SU-DHL-6 (cell line): ENCODE results near the gene IGSF10.

Experiments
- H2AFZ ChIP-seq: fragments of 200-600 bp; sonication (generic); 2 replicates; pipeline ENCODE4 v1.6.1; 2014; ENCODE audit warnings: low read depth, mild to moderate bottlenecking, moderate library complexity, mixed read lengths, antibody characterized with exemption, low read length; ENCODE audit not compliant: severe bottlenecking
- H3F3A ChIP-seq: fragments of 200-600 bp; shearing (Covaris generic); 2 replicates; pipeline ENCODE4 v1.6.0; 2016; ENCODE audit warnings: antibody characterized with exemption, mild to moderate bottlenecking; ENCODE audit not compliant: insufficient read depth
- H3K27ac ChIP-seq: fragments of 200-600 bp; sonication (generic); 2 replicates; pipeline ENCODE4 v1.5.1; 2016; ENCODE audit warnings: low read depth, mild to moderate bottlenecking, low read length, moderate library complexity, mixed read lengths
- H3K27me3 ChIP-seq: fragments of 200-600 bp; sonication (generic), shearing (Covaris generic); 2 replicates; pipeline ENCODE4 v1.6.0; 2014; ENCODE audit warnings: mild to moderate bottlenecking, low read length
- H3K36me3 ChIP-seq: fragments of 200-600 bp; sonication (generic); 2 replicates; pipeline ENCODE4 v1.6.1; 2014; ENCODE audit warnings: mild to moderate bottlenecking, low read length, mixed read lengths
- H3K4me2 ChIP-seq: fragments of 300-600, 200-600 bp; shearing (Covaris generic), sonication (generic); 2 replicates; pipeline ENCODE4 v1.6.0; 2014; ENCODE audit warnings: low read length, low read depth, mild to moderate bottlenecking; ENCODE audit not compliant: poor library complexity, severe bottlenecking
- H3K4me3 ChIP-seq: fragments of 200-600 bp; sonication (generic); 2 replicates; pipeline ENCODE4 v1.5.1; 2014; ENCODE audit warnings: antibody characterized with exemption, low read length, mild to moderate bottlenecking, mixed read lengths; ENCODE audit not compliant: insufficient read depth, poor library complexity, severe bottlenecking
- H3K79me2 ChIP-seq: fragments of 200-600 bp; sonication (generic); 2 replicates; pipeline ENCODE4 v1.6.1; 2014; ENCODE audit warnings: mild to moderate bottlenecking, low read length, moderate library complexity; ENCODE audit not compliant: insufficient read depth
- H3K9ac ChIP-seq: fragments of 200-600 bp; sonication (generic); 2 replicates; pipeline ENCODE4 v1.7.0; 2014; ENCODE audit warnings: mild to moderate bottlenecking, low read length
- H3K9me2 ChIP-seq: fragments of 200-600 bp; sonication (generic); replicated peaks from 2 replicates; pipeline ENCODE4 v1.6.1; 2014; ENCODE audit warnings: low read length; ENCODE audit not compliant: insufficient read depth
- H3K9me3 ChIP-seq: fragments of 200-600 bp; sonication (generic); 2 replicates; pipeline ENCODE4 v1.6.1; 2014; ENCODE audit warnings: low read length, mixed read lengths; ENCODE audit not compliant: insufficient read depth
- H4K20me1 ChIP-seq: fragments of 200-600 bp; sonication (generic); 2 replicates; pipeline ENCODE4 v1.6.1; 2014; ENCODE audit warnings: low read depth, mild to moderate bottlenecking, antibody characterized with exemption, low read length, moderate library complexity, mixed read lengths
- EZH2phosphoT487 ChIP-seq: fragments of 200-600 bp; sonication (generic), shearing (Covaris generic); conservative IDR thresholded peaks from 2 replicates; pipeline ENCODE4 v1.6.1; 2018; ENCODE audit warnings: mild to moderate bottlenecking, antibody characterized with exemption, low read length, moderate library complexity, mixed read lengths
- TF ChIP-seq, protein P1 (sequence below): fragments of 200-600 bp; sonication (generic); IDR thresholded peaks from one replicate; pipeline ENCODE4 v1.5.1; 2017; ENCODE audit warnings: antibody characterized with exemption, mild to moderate bottlenecking, low read length, moderate library complexity; ENCODE audit not compliant: insufficient read depth, poor library complexity, severe bottlenecking

The IGSF10 gene

DNA sequence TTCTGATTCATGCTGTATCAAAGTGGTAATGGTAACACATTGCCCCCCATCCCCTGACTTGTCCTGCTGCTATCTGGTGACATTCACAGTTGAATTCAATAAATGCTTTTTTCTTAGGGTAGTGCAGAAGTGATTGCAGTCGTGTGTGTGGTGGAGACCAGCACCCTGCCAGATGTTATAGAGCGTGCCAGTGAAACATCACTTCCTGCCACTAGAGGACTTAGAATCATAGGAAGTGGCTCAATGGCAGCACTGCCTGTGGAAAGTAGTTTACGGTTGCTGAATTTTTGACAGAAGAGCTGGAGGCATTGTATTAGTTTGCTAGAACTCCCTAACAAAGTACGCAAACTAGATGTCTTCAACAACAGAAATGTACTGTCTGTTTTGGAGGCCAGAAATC lies 38.9 kb downstream of the IGSF10 start:
- H4K20me1 ChIP-seq, result no peaks in the 10 kb centered on the region
- H3K9me3 ChIP-seq, result no peaks in the 10 kb centered on the region
- H3K4me2 ChIP-seq, result no peak overlapping the region
- H3K9me2 ChIP-seq, result no peaks in the 10 kb centered on the region
- no peaks in the 10 kb centered on the region for H3K79me2 ChIP-seq
- TF ChIP-seq, protein P1, sequence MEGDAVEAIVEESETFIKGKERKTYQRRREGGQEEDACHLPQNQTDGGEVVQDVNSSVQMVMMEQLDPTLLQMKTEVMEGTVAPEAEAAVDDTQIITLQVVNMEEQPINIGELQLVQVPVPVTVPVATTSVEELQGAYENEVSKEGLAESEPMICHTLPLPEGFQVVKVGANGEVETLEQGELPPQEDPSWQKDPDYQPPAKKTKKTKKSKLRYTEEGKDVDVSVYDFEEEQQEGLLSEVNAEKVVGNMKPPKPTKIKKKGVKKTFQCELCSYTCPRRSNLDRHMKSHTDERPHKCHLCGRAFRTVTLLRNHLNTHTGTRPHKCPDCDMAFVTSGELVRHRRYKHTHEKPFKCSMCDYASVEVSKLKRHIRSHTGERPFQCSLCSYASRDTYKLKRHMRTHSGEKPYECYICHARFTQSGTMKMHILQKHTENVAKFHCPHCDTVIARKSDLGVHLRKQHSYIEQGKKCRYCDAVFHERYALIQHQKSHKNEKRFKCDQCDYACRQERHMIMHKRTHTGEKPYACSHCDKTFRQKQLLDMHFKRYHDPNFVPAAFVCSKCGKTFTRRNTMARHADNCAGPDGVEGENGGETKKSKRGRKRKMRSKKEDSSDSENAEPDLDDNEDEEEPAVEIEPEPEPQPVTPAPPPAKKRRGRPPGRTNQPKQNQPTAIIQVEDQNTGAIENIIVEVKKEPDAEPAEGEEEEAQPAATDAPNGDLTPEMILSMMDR, result no peak
- TF ChIP-seq EZH2phosphoT487, result no peak
- 0 out of 2 replicates have a peak, but pooled peaks cover 6% of the 10 kb centered on the region for H3K36me3 ChIP-seq
- no peak overlapping the region for H3K9ac ChIP-seq
- no peak overlapping the region for H2AFZ ChIP-seq
- H3K27me3 ChIP-seq, result no peaks in the 10 kb centered on the region
- no peaks in the 10 kb centered on the region for H3F3A ChIP-seq
- H3K27ac ChIP-seq, result no peak overlapping the region
- no peak overlapping the region for H3K4me3 ChIP-seq

DNA sequence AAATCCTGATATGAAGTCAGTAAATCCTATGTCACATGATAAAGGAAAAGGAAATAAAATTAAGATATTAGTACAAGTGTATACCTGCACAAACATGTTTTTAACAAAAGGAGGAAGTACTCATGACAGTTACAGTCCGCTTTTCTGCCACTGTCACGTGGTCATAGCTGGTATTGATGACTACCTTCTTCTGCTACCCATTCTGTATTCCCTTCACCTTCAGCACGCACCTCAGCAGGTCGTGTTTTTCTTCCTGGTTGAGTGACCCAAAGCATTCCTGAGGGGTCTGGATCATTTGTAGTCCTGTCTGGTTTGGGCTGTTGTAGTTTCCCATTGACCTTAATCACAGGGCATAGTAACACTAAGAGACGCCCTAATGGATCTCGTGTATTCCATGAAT lies 41.1 kb downstream of the IGSF10 start:
- Histone ChIP-seq H3K9me2 (no peaks in the 10 kb centered on the region), H3K79me2 (no peaks in the 10 kb centered on the region), H3K9me3 (no peaks in the 10 kb centered on the region), H3K4me3 (no peak overlapping the region), H3F3A (no peaks in the 10 kb centered on the region), H3K27me3 (no peaks in the 10 kb centered on the region), H4K20me1 (no peaks in the 10 kb centered on the region), H3K27ac (no peak overlapping the region), H3K9ac (no peak overlapping the region), H3K4me2 (no peak overlapping the region), H3K36me3 (peaks cover 14% of the 10 kb centered on the region; the same call in 1 of the 2 replicates), H2AFZ (no peak overlapping the region)
- no peak for TF ChIP-seq EZH2phosphoT487

DNA sequence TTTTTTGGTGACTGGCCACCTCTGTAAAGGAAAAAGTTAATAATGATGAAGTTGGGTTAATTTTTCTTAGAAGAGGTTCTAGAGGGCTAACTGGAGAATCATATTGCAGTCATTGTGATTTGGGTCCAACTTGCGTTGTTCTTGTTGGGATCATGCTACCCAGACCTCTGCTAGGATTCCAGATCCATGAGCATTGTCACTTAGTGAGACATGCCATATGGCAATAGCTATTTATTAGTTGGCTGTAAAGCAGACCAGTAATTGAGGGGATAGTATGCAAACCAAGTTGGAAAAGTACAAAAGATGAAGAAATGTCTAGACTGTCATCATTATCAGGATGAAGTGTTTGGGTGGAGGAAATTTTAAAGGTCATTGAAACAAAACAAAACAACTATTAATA lies 45.6 kb downstream of the IGSF10 start:
- no peak for TF ChIP-seq EZH2phosphoT487
- TF ChIP-seq, protein P1, result no peak
- no peak overlapping the region for H2AFZ ChIP-seq
- H3K4me3 ChIP-seq, result no peak overlapping the region
- H3K36me3 ChIP-seq, result peaks cover 16% of the 10 kb centered on the region
- H3K9me2 ChIP-seq, result no peaks in the 10 kb centered on the region
- no peak overlapping the region for H3K27ac ChIP-seq
- H3K9me3 ChIP-seq, result no peaks in the 10 kb centered on the region
- H3K79me2 ChIP-seq, result no peaks in the 10 kb centered on the region
- peaks cover 18% of the 10 kb centered on the region; the same call in 1 of the 2 replicates for H3F3A ChIP-seq
- no peaks in the 10 kb centered on the region for H3K27me3 ChIP-seq
- H4K20me1 ChIP-seq, result no peaks in the 10 kb centered on the region
- H3K4me2 ChIP-seq, result no peak overlapping the region
- H3K9ac ChIP-seq, result no peak overlapping the region

DNA sequence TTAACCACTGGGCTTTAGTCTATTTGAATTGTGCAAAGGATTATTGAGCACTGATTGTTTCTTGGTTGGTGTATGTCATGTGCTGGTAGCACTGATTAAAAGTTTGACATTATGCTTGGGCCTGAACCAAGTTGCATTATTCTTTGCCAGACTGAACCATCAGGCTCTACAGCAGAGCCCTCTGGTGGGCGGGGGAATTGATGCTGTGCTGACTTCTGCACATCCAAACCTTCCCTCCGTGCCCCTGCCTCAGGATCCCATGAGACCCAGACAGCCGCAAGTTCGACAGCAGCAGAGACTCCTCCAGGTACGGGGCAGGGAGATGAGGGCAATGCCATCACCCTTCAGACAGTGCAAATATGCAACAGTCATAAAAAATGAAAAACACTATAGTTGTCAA lies 47.9 kb downstream of the IGSF10 start:
- Histone ChIP-seq H3K27ac (peak overlapping the region; percentile 90), H3K9me3 (no peaks in the 10 kb centered on the region), H3K9ac (no peak overlapping the region), H2AFZ (no peak overlapping the region), H3K27me3 (no peaks in the 10 kb centered on the region), H3K36me3 (peaks cover 11% of the 10 kb centered on the region), H3K4me3 (no peak overlapping the region), H3K9me2 (no peaks in the 10 kb centered on the region), H3K4me2 (peak overlapping the region; percentile 44), H3K79me2 (no peaks in the 10 kb centered on the region), H4K20me1 (no peaks in the 10 kb centered on the region), H3F3A (peaks cover 23% of the 10 kb centered on the region; the same call in 1 of the 2 replicates)
- TF ChIP-seq, protein P1, result no peak
